ENCODE results near the gene ARL15. TPM values are rescaled to one million over a fixed set of nuclear protein-coding genes. Genes with fewer than 3 reads are reported as not detected.

Gene ARL15
- total RNA-seq, 1 experiment from 2014 or later, result 13.0 TPM

- Mint-ChIP-seq H3K27me3 (ENCODE audit: low read depth) (no peaks in the 10 kb centered on the region), H3K4me3 (no peak overlapping the region), H3K9me3 (no peaks in the 10 kb centered on the region), H3K27ac (no peak overlapping the region), H3K36me3 (ENCODE audit: insufficient read depth in 1 of 3, low read depth in 3 of 3) (peaks cover 0 to 2% (median 0%) of the 10 kb centered on the region in 3 experiments; a peak in 3 of 7 replicates), H3K4me1 (peaks cover 32 to 34% of the 10 kb centered on the region in 2 experiments)
- Histone ChIP-seq H3K18ac (ENCODE audit: insufficient read length, low read depth, low read length) (no peak overlapping the region), H2BK5ac (ENCODE audit: insufficient read length, low read length) (no peak overlapping the region), H4K20me1 (ENCODE audit: control insufficient read depth, insufficient read depth, insufficient read length) (no peaks in the 10 kb centered on the region), H3K79me1 (ENCODE audit: insufficient read depth, low read depth, low read length, poor library complexity, severe bottlenecking) (no peaks in the 10 kb centered on the region), H2AK5ac (ENCODE audit: insufficient read length, low read length) (no peak overlapping the region), H3K23me2 (ENCODE audit: insufficient read length, low read depth, low read length, poor library complexity, severe bottlenecking) (no peaks in the 10 kb centered on the region), H3K27me3 (ENCODE audit: insufficient read depth, low read length) (no peaks in the 10 kb centered on the region), H2BK12ac (ENCODE audit: insufficient read length, low read depth, low read length) (no peak overlapping the region), H4K91ac (ENCODE audit: insufficient read length, low read depth, low read length) (no peak overlapping the region), H3K79me2 (ENCODE audit: insufficient read depth, low read length) (no peaks in the 10 kb centered on the region), H4K5ac (ENCODE audit: insufficient read length, low read depth, low read length) (no peak overlapping the region), H2BK15ac (ENCODE audit: low read depth, low read length) (no peak overlapping the region), H2AFZ (ENCODE audit: low read length) (no peak overlapping the region), H3K4me1 (ENCODE audit: insufficient read depth, low read length) (peaks cover 6% of the 10 kb centered on the region), H3K4ac (ENCODE audit: low read depth, low read length) (no peak overlapping the region), H3K27ac (ENCODE audit: insufficient read length, low read depth, low read length) (no peak overlapping the region), H3K4me2 (ENCODE audit: insufficient read depth, insufficient read length, low read length) (no peak overlapping the region), H3K14ac (ENCODE audit: insufficient read depth, low read length) (no peak overlapping the region), H3K9ac (ENCODE audit: extremely low read depth, insufficient read length, low read length) (no peak overlapping the region), H3T11ph (ENCODE audit: low read length) (no peak overlapping the region), H3K9me3 (ENCODE audit: control insufficient read depth, low read depth, low read length) (no peaks in the 10 kb centered on the region), H2BK20ac (ENCODE audit: low read depth, low read length, poor library complexity, severe bottlenecking) (no peak overlapping the region), H3K56ac (ENCODE audit: insufficient read length, low read depth, low read length) (no peak overlapping the region), H4K8ac (replicated peaks; ENCODE audit: insufficient read length, low read depth, low read length) (no peak overlapping the region), H3K23ac (ENCODE audit: insufficient read length, low read depth, low read length) (no peak overlapping the region), H2BK120ac (ENCODE audit: low read depth, low read length, poor library complexity, severe bottlenecking) (no peak overlapping the region)
- no CpG with 5 or more reads among the region's 1 CpG for WGBS (ENCODE audit: extremely low coverage, insufficient read length, low lambda C conversion rate)
- TF ChIP-seq, protein P1, sequence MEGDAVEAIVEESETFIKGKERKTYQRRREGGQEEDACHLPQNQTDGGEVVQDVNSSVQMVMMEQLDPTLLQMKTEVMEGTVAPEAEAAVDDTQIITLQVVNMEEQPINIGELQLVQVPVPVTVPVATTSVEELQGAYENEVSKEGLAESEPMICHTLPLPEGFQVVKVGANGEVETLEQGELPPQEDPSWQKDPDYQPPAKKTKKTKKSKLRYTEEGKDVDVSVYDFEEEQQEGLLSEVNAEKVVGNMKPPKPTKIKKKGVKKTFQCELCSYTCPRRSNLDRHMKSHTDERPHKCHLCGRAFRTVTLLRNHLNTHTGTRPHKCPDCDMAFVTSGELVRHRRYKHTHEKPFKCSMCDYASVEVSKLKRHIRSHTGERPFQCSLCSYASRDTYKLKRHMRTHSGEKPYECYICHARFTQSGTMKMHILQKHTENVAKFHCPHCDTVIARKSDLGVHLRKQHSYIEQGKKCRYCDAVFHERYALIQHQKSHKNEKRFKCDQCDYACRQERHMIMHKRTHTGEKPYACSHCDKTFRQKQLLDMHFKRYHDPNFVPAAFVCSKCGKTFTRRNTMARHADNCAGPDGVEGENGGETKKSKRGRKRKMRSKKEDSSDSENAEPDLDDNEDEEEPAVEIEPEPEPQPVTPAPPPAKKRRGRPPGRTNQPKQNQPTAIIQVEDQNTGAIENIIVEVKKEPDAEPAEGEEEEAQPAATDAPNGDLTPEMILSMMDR (conservative IDR thresholded peaks at IDR 0.05), result no peak
- no peak for DNase-seq
These were observed 369.5 kb downstream of the ARL15 start for GRCh38 chr5:53940921-53941320.
